ENCODE measurements around the gene NES. TPM values are rescaled to one million over a fixed set of nuclear protein-coding genes. Genes with fewer than 3 reads are reported as not detected.

The NES gene
- total RNA-seq, 1 experiment from 2014 or later = 8.4 TPM

- TF ChIP-seq SP1 (IDR thresholded peaks at IDR 0.05; ENCODE audit: low read depth) (no peak), JUND (IDR thresholded peaks at IDR 0.05) (no peak), YY1 (IDR thresholded peaks at IDR 0.05; ENCODE audit: extremely low read depth, insufficient replicate concordance, low read depth, low read length) (no peak), SIN3A (IDR thresholded peaks at IDR 0.05; ENCODE audit: low read depth) (no peak), FOSL1 (IDR thresholded peaks at IDR 0.05; ENCODE audit: low read depth) (no peak), EZH2 (IDR thresholded peaks at IDR 0.05) (no peak), CEBPB (IDR thresholded peaks at IDR 0.05; ENCODE audit: low read depth) (no peak), POLR2AphosphoS5 (IDR thresholded peaks at IDR 0.05; ENCODE audit: low read depth, low read length) (no peak; the same call in 1 of the 2 replicates), CTCF (IDR thresholded peaks at IDR 0.05 in 2 of 3, conservative IDR thresholded peaks at IDR 0.05 in 1 of 3; ENCODE audit: borderline replicate concordance in 1 of 3, insufficient read depth in 1 of 3, low read depth in 2 of 3, low read length in 2 of 3) (no peak), POLR2A (IDR thresholded peaks at IDR 0.05; ENCODE audit: borderline replicate concordance, extremely low read depth, insufficient read depth, insufficient read length) (no peak)
Measured at GRCh38 chr1:156644146-156644545, 33.1 kb downstream of the NES start (continued).

GRCh38 chr1:156643778-156644092, 33.5 kb downstream of the NES start:
- peaks cover 8 to 27% of the 10 kb centered on the region in 2 experiments; a peak in 3 of 4 replicates for H3K4me1 ChIP-seq (ENCODE audit: control insufficient read depth in 1 of 2, insufficient read depth in 2 of 2, low read length in 2 of 2)
- no peaks in the 10 kb centered on the region for H3K9me3 ChIP-seq (ENCODE audit: control insufficient read depth in 1 of 2, insufficient read depth in 1 of 2, low read depth in 1 of 2, low read length in 2 of 2)
- no peak overlapping the region for H3K4me2 ChIP-seq (ENCODE audit: low read length)
- BruUV-seq (replicated peaks) = no TSS peak
- H3K79me2 ChIP-seq (ENCODE audit: insufficient read depth, low read length) = peaks cover 9% of the 10 kb centered on the region; the same call in 1 of the 2 replicates
- H2AFZ ChIP-seq (ENCODE audit: low read depth, low read length, poor library complexity, severe bottlenecking) = no peak overlapping the region
- no peak overlapping the region for H3K4me3 ChIP-seq (replicated peaks in 1 of 2; ENCODE audit: low read depth in 1 of 2, low read length in 2 of 2)
- intact Hi-C loops (cut with micrococcal nuclease) = no loop called here
- no peaks in the 10 kb centered on the region for H3K27me3 ChIP-seq (ENCODE audit: insufficient read depth, low read length)
- H4K20me1 ChIP-seq (ENCODE audit: insufficient read depth) = no peaks in the 10 kb centered on the region
- ATAC-seq (no peak), DNase-seq (ENCODE audit: low read depth, low spot score) (no peak)
- ChIA-PET POLR2A (no interaction called here), CTCF (no interaction called here), RAD21 (ENCODE audit: low non-redundant PET in 1 of 2, low total read pairs in 2 of 2, uncharacterized antibody in 2 of 2, unreplicated experiment in 2 of 2) (no interaction called here)
- H3K27ac ChIP-seq (ENCODE audit: low read depth, low read length) = no peak overlapping the region
- H3K9me2 ChIP-seq (ENCODE audit: insufficient read depth) = no peaks in the 10 kb centered on the region
- peaks cover 37 to 58% of the 10 kb centered on the region in 2 experiments for H3K36me3 ChIP-seq (ENCODE audit: control insufficient read depth in 1 of 2, insufficient read depth in 2 of 2, low read length in 2 of 2)
- no peak overlapping the region for H3K9ac ChIP-seq (ENCODE audit: low read length)
- TF ChIP-seq EZH2 (IDR thresholded peaks at IDR 0.05) = no peak
- no peak for TF ChIP-seq ATF3 (IDR thresholded peaks at IDR 0.05)
- no peak for TF ChIP-seq REST (IDR thresholded peaks at IDR 0.05; ENCODE audit: low read depth)
- TF ChIP-seq ELF1 (IDR thresholded peaks at IDR 0.05; ENCODE audit: borderline replicate concordance, low read depth) = no peak
- TF ChIP-seq SRF (IDR thresholded peaks at IDR 0.05; ENCODE audit: low read depth) = no peak
- TF ChIP-seq CTCF (IDR thresholded peaks at IDR 0.05 in 2 of 3, conservative IDR thresholded peaks at IDR 0.05 in 1 of 3; ENCODE audit: borderline replicate concordance in 1 of 3, insufficient read depth in 1 of 3, low read depth in 2 of 3, low read length in 2 of 3) = no peak
- no peak for TF ChIP-seq POLR2A (IDR thresholded peaks at IDR 0.05; ENCODE audit: borderline replicate concordance, extremely low read depth, insufficient read depth, insufficient read length)
- TF ChIP-seq MAX (IDR thresholded peaks at IDR 0.05) = no peak
